Activated CD4-positive, CD25-positive, alpha-beta regulatory T cell (primary cell): ENCODE data around the gene DNAJB14.
"Not testable (repeated sequence)": the region's sequence is repeated elsewhere in the genome, so short reads cannot be mapped to it uniquely, and the experiment has no call there.

Experiments used
- DNase-seq, 4 experiments: peaks; one replicate each; lab custom pipeline; 2025; lab: John Stamatoyannopoulos, UW

The DNAJB14 gene

GRCh38 chr4:99946356-99947189 is at the start of gene DNAJB14:
DNAJB14 (minus strand) TSS chr4:99946618; CDS start chr4:99946571, 47 bp downstream.
- DNase-seq: peak; percentile 47 to 74 (median 61)

GRCh38 chr4:99991741-99992140 is 45.3 kb upstream of the DNAJB14 start:
- DNase-seq: no peak

- DNase-seq: no peak
Observed at GRCh38 chr4:99987681-99988080, 41.3 kb upstream of the DNAJB14 start.

GRCh38 chr4:99986792-99987191 is 40.4 kb upstream of the DNAJB14 start:
- DNase-seq: no peak

- no peak for DNase-seq
Observed at GRCh38 chr4:99983289-99983943, 37.0 kb upstream of the DNAJB14 start.

- no peak for DNase-seq
Observed at GRCh38 chr4:99979872-99980271, 33.5 kb upstream of the DNAJB14 start.

GRCh38 chr4:99971453-99972111 is 25.2 kb upstream of the DNAJB14 start:
- peak in 1 of 4 experiments; percentile 1 for DNase-seq

GRCh38 chr4:99968330-99968729 is 21.9 kb upstream of the DNAJB14 start:
- DNase-seq: no peak

GRCh38 chr4:99966692-99967091 is 20.3 kb upstream of the DNAJB14 start:
- DNase-seq: no peak

GRCh38 chr4:99965674-99966350 is 19.4 kb upstream of the DNAJB14 start:
- no peak for DNase-seq

- no peak for DNase-seq
Observed at GRCh38 chr4:99965173-99965572, 18.8 kb upstream of the DNAJB14 start.

- DNase-seq: no peak
Observed at GRCh38 chr4:99961711-99962110, 15.3 kb upstream of the DNAJB14 start.

- DNase-seq: no peak
Observed at GRCh38 chr4:99960648-99961047, 14.2 kb upstream of the DNAJB14 start.

GRCh38 chr4:99958207-99958606 is 11.8 kb upstream of the DNAJB14 start:
- DNase-seq: not testable (repeated sequence)

- DNase-seq: no peak
Observed at GRCh38 chr4:99950913-99951254, 4.5 kb upstream of the DNAJB14 start.

- peak; percentile 88 to 96 (median 94) for DNase-seq
Observed at GRCh38 chr4:99949999-99950912, 3.8 kb upstream of the DNAJB14 start, which contains the start of gene H2AZ1. H2AZ1 (minus strand) TSS chr4:99950275; CDS start chr4:99950170, 105 bp downstream.

- peak; percentile 50 to 70 (median 66) for DNase-seq
Observed at GRCh38 chr4:99949034-99949998, 2.9 kb upstream of the DNAJB14 start.

- DNase-seq: no peak
Observed at GRCh38 chr4:99947608-99948007, 1.2 kb upstream of the DNAJB14 start.

GRCh38 chr4:99947190-99947578 is 766 bp upstream of the DNAJB14 start:
- DNase-seq: no peak
